MM.1S (cell line): ENCODE data around the gene MKLN1.

Experiments used
- DNase-seq: peaks from one replicate; pipeline ENCODE4 v3.0.0-alpha.2; 2015
- H2AFZ ChIP-seq: fragments of 300-600 bp; sonication (generic); 2 replicates; pipeline ENCODE4 v1.6.0; 2016; ENCODE audit warnings: antibody characterized with exemption, low read length
- H3F3A ChIP-seq: fragments of 300-600 bp; sonication (generic); 2 replicates; pipeline ENCODE4 v1.6.1; 2016; ENCODE audit warnings: mild to moderate bottlenecking, antibody characterized with exemption, low read length, moderate library complexity, mixed read lengths; ENCODE audit not compliant: insufficient read depth
- H3K27ac ChIP-seq: fragments of 300-600 bp; sonication (generic); 2 replicates; pipeline ENCODE4 v1.5.1; 2016; ENCODE audit warnings: mild to moderate bottlenecking, low read length
- H3K27me3 ChIP-seq: fragments of 300-600 bp; sonication (generic); replicated peaks from 2 replicates; pipeline ENCODE4 v1.6.0; 2016; ENCODE audit warnings: low read length; ENCODE audit not compliant: insufficient read depth
- H3K36me3 ChIP-seq: fragments of 300-600 bp; sonication (generic); replicated peaks from 2 replicates; pipeline ENCODE4 v1.6.1; 2016; ENCODE audit warnings: mild to moderate bottlenecking, low read length, mixed read lengths; ENCODE audit not compliant: insufficient read depth
- H3K4me1 ChIP-seq: fragments of 300-600 bp; sonication (generic); 2 replicates; pipeline ENCODE4 v1.6.1; 2016; ENCODE audit warnings: low read length, mixed read lengths
- H3K4me2 ChIP-seq: fragments of 300-600 bp; sonication (generic); 2 replicates; pipeline ENCODE4 v1.6.0; 2016; ENCODE audit warnings: low read depth, low read length
- H3K4me3 ChIP-seq: fragments of 300-600 bp; sonication (generic); 2 replicates; pipeline ENCODE4 v1.5.1; 2016; ENCODE audit warnings: low read length, mixed read lengths
- H3K79me2 ChIP-seq: fragments of 300-600 bp; sonication (generic); 2 replicates; pipeline ENCODE4 v1.6.1; 2016; ENCODE audit warnings: mixed run types, low read length, mixed read lengths
- H3K9ac ChIP-seq: fragments of 300-600 bp; sonication (generic); 2 replicates; pipeline ENCODE4 v1.6.1; 2016; ENCODE audit warnings: low read length, mixed read lengths
- H3K9me2 ChIP-seq: fragments of 300-600 bp; sonication (generic); replicated peaks from 2 replicates; pipeline ENCODE4 v1.6.1; 2016; ENCODE audit warnings: mild to moderate bottlenecking, low read length, mixed read lengths; ENCODE audit not compliant: insufficient read depth
- H3K9me3 ChIP-seq: fragments of 300-600 bp; sonication (generic); replicated peaks from 2 replicates; pipeline ENCODE4 v1.6.1; 2016; ENCODE audit warnings: mild to moderate bottlenecking, low read length, mixed read lengths; ENCODE audit not compliant: insufficient read depth
- H4K20me1 ChIP-seq: fragments of 300-600 bp; sonication (generic); 2 replicates; pipeline ENCODE4 v1.6.1; 2016; ENCODE audit warnings: mild to moderate bottlenecking, low read length, moderate library complexity, mixed read lengths; ENCODE audit not compliant: insufficient read depth
- EZH2 ChIP-seq: fragments of 300-600 bp; sonication (generic); optimal IDR thresholded peaks from 2 replicates; pipeline ENCODE3; 2017; ENCODE audit warnings: low read depth, mild to moderate bottlenecking, antibody characterized with exemption, low read length, mixed read lengths
- EZH2phosphoT487 ChIP-seq: fragments of 300-600 bp; sonication (generic); IDR thresholded peaks from 2 replicates; pipeline ENCODE4 v1.6.1; 2018; ENCODE audit warnings: antibody characterized with exemption, low read length
- TF ChIP-seq, protein P1 (sequence below): fragments of 300-600 bp; sonication (generic); IDR thresholded peaks from 2 replicates; pipeline ENCODE4 v1.5.1; 2016; ENCODE audit warnings: antibody characterized with exemption, low read length, mixed read lengths

Gene MKLN1

DNA sequence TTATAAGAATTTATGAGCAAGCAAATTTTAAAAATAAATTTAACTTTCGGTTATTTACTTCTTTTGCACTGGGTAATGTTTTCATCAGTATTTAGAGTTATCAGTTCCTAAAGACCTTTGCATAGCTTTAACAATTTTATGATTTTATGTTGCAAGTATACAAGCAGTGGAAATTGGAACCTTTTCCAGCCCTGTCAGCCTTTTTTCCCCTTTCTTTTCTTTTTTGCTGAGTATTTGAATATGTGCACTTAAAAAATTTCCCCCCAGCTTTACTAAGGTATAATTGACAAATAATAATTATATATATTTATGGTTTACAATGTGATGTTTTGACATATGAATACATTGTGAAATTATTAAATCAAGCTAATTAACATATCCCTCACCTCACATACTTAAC lies 62.6 kb downstream of the MKLN1 start:
- Histone ChIP-seq H3K27ac (no peak overlapping the region), H3F3A (no peaks in the 10 kb centered on the region), H3K79me2 (peaks cover 7% of the 10 kb centered on the region; the same call in 1 of the 2 replicates), H2AFZ (no peak overlapping the region), H3K36me3 (no peaks in the 10 kb centered on the region), H3K4me2 (no peak overlapping the region), H4K20me1 (no peaks in the 10 kb centered on the region), H3K4me3 (no peak overlapping the region), H3K9ac (no peak overlapping the region), H3K4me1 (no peaks in the 10 kb centered on the region), H3K27me3 (no peaks in the 10 kb centered on the region), H3K9me3 (no peaks in the 10 kb centered on the region), H3K9me2 (no peaks in the 10 kb centered on the region)
- no peak for DNase-seq
- TF ChIP-seq EZH2 (no peak), EZH2phosphoT487 (no peak)
- TF ChIP-seq, protein P1, sequence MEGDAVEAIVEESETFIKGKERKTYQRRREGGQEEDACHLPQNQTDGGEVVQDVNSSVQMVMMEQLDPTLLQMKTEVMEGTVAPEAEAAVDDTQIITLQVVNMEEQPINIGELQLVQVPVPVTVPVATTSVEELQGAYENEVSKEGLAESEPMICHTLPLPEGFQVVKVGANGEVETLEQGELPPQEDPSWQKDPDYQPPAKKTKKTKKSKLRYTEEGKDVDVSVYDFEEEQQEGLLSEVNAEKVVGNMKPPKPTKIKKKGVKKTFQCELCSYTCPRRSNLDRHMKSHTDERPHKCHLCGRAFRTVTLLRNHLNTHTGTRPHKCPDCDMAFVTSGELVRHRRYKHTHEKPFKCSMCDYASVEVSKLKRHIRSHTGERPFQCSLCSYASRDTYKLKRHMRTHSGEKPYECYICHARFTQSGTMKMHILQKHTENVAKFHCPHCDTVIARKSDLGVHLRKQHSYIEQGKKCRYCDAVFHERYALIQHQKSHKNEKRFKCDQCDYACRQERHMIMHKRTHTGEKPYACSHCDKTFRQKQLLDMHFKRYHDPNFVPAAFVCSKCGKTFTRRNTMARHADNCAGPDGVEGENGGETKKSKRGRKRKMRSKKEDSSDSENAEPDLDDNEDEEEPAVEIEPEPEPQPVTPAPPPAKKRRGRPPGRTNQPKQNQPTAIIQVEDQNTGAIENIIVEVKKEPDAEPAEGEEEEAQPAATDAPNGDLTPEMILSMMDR: no peak

DNA sequence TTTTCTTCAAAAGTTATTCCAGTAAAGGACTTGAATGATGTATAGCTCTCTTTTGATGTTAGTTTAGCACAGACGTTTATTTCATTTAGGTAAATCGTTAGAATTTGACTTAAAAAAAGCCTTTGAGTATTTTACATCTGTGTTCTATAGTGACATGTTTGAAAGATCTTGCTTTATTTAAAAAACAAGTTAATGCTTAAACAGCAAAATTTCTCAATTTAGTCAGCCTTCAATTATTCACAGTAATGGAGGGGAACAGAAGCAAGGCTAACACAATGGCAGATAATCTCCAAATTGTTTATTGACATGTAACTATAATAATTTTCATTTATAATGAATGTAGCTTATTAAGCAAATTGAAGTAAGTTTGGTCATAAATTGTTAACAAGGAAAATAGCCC lies 63.5 kb downstream of the MKLN1 start:
- no peak overlapping the region for H3K4me2 ChIP-seq
- H3F3A ChIP-seq: no peaks in the 10 kb centered on the region
- no peaks in the 10 kb centered on the region for H3K9me3 ChIP-seq
- no peak overlapping the region for H3K4me3 ChIP-seq
- no peak overlapping the region for H2AFZ ChIP-seq
- no peak for DNase-seq
- no peaks in the 10 kb centered on the region for H3K27me3 ChIP-seq
- no peaks in the 10 kb centered on the region for H3K4me1 ChIP-seq
- no peak overlapping the region for H3K27ac ChIP-seq
- H3K36me3 ChIP-seq: no peaks in the 10 kb centered on the region
- H3K79me2 ChIP-seq: peaks cover 4% of the 10 kb centered on the region; the same call in 1 of the 2 replicates
- H3K9me2 ChIP-seq: no peaks in the 10 kb centered on the region
- H3K9ac ChIP-seq: no peak overlapping the region
- no peaks in the 10 kb centered on the region for H4K20me1 ChIP-seq
- TF ChIP-seq EZH2phosphoT487 (no peak), EZH2 (no peak)

DNA sequence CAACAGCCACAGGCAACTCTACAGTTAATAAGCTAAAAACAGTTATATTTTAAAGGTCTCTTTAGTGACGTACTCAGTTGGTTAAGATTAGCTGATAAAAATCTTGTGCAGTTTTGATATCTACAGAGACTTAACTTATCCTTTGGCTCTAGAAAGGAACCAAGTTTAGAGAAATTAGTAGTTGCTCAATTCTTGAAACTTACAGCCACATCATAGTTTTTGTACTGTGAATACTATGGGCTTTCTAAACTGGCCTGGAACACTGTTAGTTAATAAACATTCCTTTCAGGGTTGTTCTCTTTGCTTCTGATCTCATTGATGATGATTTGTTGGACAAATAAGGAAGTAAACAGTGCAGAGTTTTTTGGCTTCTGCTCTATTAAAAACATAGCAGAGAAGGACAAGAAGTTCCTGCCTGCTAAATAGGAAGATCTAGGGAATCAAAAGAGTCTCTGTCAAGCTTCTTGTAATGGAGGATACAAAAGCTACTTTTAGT lies 73.1 kb downstream of the MKLN1 start:
- H3K9me3 ChIP-seq: no peaks in the 10 kb centered on the region
- no peak for DNase-seq

DNA sequence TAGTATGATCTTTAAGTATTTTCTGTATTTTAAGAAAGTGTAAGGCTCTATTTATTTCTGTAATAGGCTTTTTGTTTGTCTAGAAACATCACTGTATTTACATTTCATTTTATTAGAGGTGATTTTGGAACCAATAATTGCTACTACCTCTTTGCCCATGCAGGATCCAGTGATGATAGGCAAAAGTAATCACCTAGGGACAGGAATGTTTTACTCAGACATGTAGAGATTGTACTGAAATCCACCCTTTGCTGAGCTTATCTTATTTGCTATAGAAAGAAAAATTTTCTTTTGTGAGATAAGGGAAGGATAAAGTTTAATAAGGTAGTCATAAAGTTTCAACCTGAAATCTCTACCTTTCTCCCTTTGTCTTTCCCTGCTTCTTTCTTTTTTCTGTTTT lies 73.5 kb downstream of the MKLN1 start:
- Histone ChIP-seq H3K4me3 (no peak overlapping the region), H3K9me3 (no peaks in the 10 kb centered on the region), H2AFZ (no peak overlapping the region), H3K27ac (no peak overlapping the region), H3K27me3 (no peaks in the 10 kb centered on the region), H3K79me2 (no peaks in the 10 kb centered on the region), H4K20me1 (no peaks in the 10 kb centered on the region), H3K36me3 (no peaks in the 10 kb centered on the region; the same call in 1 of the 2 replicates), H3F3A (no peaks in the 10 kb centered on the region), H3K4me2 (no peak overlapping the region), H3K4me1 (no peaks in the 10 kb centered on the region), H3K9me2 (no peaks in the 10 kb centered on the region), H3K9ac (no peak overlapping the region)
- no peak for TF ChIP-seq EZH2
- TF ChIP-seq, protein P1: no peak
- no peak for TF ChIP-seq EZH2phosphoT487
- DNase-seq: no peak

More for the DNA sequence above, 73.1 kb downstream of the MKLN1 start:
- H3K4me1 ChIP-seq: no peaks in the 10 kb centered on the region
- H3K9me2 ChIP-seq: no peaks in the 10 kb centered on the region
- no peak for TF ChIP-seq EZH2
- TF ChIP-seq, protein P1: no peak
- TF ChIP-seq EZH2phosphoT487: no peak
- H3K9ac ChIP-seq: no peak overlapping the region
- no peaks in the 10 kb centered on the region for H3K79me2 ChIP-seq
- no peak overlapping the region for H2AFZ ChIP-seq
- H4K20me1 ChIP-seq: no peaks in the 10 kb centered on the region
- no peak overlapping the region for H3K27ac ChIP-seq
- H3K27me3 ChIP-seq: no peaks in the 10 kb centered on the region
- no peak overlapping the region for H3K4me3 ChIP-seq
- no peaks in the 10 kb centered on the region; the same call in 1 of the 2 replicates for H3K36me3 ChIP-seq
- H3K4me2 ChIP-seq: no peak overlapping the region
- no peaks in the 10 kb centered on the region for H3F3A ChIP-seq
